ENCODE results near the gene TAS2R46. TPM values are rescaled to one million over a fixed set of nuclear protein-coding genes. Genes with fewer than 3 reads are reported as not detected.
"Not testable (repeated sequence)": the region's sequence is repeated elsewhere in the genome, so short reads cannot be mapped to it uniquely, and the experiment has no call there.

TAS2R46 gene
- total and polyA plus RNA-seq, 7 donors: 0.07 to 5.0 (median 2.5) TPM; not detected in 2

DNA sequence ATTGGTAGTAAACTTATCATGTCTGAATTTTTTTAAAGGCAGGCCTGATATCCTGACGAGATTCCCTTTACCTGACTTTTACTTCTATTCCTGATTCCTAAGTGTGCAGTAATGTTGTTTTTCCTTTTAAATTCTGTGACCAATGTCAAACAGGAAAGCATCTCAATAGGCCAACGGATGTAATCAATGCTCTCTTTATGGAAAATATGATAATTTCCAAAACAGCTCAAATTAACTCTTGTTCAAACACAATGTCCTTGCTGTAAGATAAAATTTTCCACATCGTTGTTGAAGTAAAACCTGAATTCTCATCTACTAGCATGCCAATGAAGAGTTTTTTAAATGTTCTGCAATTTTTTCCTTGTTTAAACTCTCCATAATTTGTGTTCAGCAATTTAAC lies 22.9 kb downstream of the TAS2R46 start:
- H3K4me1 ChIP-seq: peaks cover 0 to 5% (median 0%) of the 10 kb centered on the region in 4 donors
- intact Hi-C loops (cut with DNase I): no loop called here
- no peak overlapping the region for H3K4me3 ChIP-seq
- DNase-seq: no peak
- no peaks in the 10 kb centered on the region for H3K9me3 ChIP-seq
- no peak for TF ChIP-seq POLR2AphosphoS5 (IDR thresholded peaks at IDR 0.05)
- no peak for TF ChIP-seq POLR2A (IDR thresholded peaks at IDR 0.05)
- TF ChIP-seq, protein P1, sequence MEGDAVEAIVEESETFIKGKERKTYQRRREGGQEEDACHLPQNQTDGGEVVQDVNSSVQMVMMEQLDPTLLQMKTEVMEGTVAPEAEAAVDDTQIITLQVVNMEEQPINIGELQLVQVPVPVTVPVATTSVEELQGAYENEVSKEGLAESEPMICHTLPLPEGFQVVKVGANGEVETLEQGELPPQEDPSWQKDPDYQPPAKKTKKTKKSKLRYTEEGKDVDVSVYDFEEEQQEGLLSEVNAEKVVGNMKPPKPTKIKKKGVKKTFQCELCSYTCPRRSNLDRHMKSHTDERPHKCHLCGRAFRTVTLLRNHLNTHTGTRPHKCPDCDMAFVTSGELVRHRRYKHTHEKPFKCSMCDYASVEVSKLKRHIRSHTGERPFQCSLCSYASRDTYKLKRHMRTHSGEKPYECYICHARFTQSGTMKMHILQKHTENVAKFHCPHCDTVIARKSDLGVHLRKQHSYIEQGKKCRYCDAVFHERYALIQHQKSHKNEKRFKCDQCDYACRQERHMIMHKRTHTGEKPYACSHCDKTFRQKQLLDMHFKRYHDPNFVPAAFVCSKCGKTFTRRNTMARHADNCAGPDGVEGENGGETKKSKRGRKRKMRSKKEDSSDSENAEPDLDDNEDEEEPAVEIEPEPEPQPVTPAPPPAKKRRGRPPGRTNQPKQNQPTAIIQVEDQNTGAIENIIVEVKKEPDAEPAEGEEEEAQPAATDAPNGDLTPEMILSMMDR (IDR thresholded peaks at IDR 0.05): no peak
- no peak for TF ChIP-seq EP300 (IDR thresholded peaks at IDR 0.05)
- WGBS, 2 donors: 83 to 94% methylated on average over 3 of the region's 3 CpGs
- H3K27ac ChIP-seq: no peak overlapping the region
- no peaks in the 10 kb centered on the region for H3K36me3 ChIP-seq
- H3K27me3 ChIP-seq: no peaks in the 10 kb centered on the region

DNA sequence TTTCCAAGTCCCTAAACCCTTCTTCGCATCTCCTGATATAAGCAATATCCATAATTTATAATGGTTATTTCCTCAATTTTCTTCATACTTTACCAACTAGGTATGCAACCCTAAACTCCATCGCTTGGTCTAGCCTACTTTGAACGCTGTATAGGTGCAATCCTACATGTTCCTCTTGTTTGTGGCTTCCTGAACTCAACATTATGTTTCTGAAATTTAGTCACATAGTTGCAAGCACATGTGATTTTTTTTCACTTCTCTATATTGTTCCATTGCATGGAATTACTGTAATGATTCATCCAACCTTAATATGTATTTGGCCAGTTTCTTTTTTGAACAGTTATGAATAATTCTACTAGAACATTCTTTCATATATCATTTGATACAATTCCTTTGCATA lies 28.1 kb downstream of the TAS2R46 start:
- WGBS, 2 donors: 100% methylated on average over 1 of the region's 3 CpGs; no CpG with 5 or more reads in 1 of the 2 donors

DNA sequence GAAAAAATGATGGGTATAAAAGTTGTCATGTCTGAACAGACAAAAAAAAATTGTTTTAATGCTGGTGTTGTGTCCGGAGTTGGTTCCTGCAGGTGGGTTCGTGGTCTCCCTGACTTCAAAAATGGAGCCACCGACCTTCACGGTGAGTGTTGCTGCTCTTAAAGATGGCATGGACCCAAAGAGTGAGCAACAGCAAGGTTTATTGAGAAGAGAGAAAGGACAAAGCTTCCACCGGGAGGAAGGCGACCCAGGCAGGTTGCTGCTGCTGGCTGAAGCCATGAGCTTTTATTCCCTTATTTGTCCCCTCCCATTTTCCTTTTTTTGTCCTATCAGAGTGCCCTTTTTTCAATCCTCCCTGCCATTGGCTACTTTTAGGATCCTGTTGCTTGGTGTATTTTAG lies 30.8 kb downstream of the TAS2R46 start, which contains the start of gene TAS2R31:
TSS of gene TAS2R31 (minus strand) at position 101 of the 400 bp plus-strand sequence. CDS start at position 29, 72 bp downstream.
- no peaks in the 10 kb centered on the region for H3K4me1 ChIP-seq
- peaks cover 0 to 1% (median 0%) of the 10 kb centered on the region in 4 donors for H3K36me3 ChIP-seq
- no peaks in the 10 kb centered on the region for H3K27me3 ChIP-seq
- TF ChIP-seq POLR2AphosphoS5 (IDR thresholded peaks at IDR 0.05): no peak
- TF ChIP-seq EP300 (IDR thresholded peaks at IDR 0.05): no peak
- TF ChIP-seq, protein P1 (IDR thresholded peaks at IDR 0.05): no peak
- no peak for TF ChIP-seq POLR2A (IDR thresholded peaks at IDR 0.05)
- no peak within 1 kb of the TSS for H3K27ac ChIP-seq
- intact Hi-C loops (cut with DNase I): no loop called here
- no peak within 1 kb of the TSS for H3K4me3 ChIP-seq
- DNase-seq: no peak
- no peaks in the 10 kb centered on the region for H3K9me3 ChIP-seq
- 96 to 97% methylated on average over 6 of the region's 6 CpGs for WGBS, 2 donors

More for the DNA sequence above, 28.1 kb downstream of the TAS2R46 start:
- H3K4me3 ChIP-seq; DNase-seq; intact Hi-C loops (cut with DNase I); H3K4me1 ChIP-seq; H3K9me3 ChIP-seq; H3K27ac ChIP-seq; H3K27me3 ChIP-seq; H3K36me3 ChIP-seq: not testable (repeated sequence)

DNA sequence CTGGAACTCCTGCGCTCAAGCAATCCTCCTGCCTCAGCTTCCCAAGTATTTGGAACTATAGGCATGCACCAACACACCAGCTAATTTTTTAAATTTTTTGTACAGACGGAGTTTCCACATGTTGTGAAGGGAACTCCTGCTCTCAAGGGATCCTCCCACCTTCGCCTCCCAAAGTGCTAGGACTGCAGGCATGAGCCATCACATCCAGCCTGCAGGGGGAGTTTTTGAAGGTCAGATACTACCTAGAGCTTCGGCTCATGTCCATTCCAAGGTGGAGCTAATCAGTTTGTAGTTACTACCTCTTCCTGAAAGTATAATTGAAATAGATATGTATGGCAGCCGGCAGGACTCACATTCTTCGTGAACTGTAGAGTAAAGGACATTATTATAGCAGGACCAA lies 36.0 kb downstream of the TAS2R46 start:
- TF ChIP-seq, protein P1 (IDR thresholded peaks at IDR 0.05): no peak
- TF ChIP-seq POLR2A (IDR thresholded peaks at IDR 0.05): no peak
- TF ChIP-seq POLR2AphosphoS5 (IDR thresholded peaks at IDR 0.05): no peak
- TF ChIP-seq EP300 (IDR thresholded peaks at IDR 0.05): no peak
- Histone ChIP-seq H3K4me1 (no peaks in the 10 kb centered on the region), H3K36me3 (peaks cover 0 to 4% (median 0%) of the 10 kb centered on the region in 4 donors), H3K4me3 (no peak overlapping the region), H3K27ac (no peak overlapping the region), H3K9me3 (no peaks in the 10 kb centered on the region), H3K27me3 (no peaks in the 10 kb centered on the region)
- intact Hi-C loops (cut with DNase I): no loop called here
- WGBS, 2 donors: 96% methylated on average over 6 of the region's 6 CpGs
- DNase-seq: no peak

DNA sequence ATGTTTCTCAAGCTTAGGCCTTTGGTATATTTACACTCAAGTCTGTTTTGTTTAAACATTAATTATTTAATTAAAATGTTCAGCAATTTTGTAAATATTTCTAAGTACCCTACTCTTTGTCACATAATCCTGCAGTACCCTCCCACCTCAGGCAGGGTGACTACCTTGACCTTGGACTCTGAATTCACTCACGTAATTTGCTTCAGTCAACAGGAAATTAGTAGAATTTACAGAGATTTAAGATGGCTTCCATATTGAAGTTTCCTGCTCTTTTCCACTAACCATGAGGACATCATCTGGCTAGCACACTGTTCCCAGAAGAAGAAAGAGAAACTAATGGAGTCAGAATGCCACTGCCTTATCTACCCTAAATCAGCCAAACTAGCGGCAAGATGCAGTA lies 38.7 kb downstream of the TAS2R46 start:
- intact Hi-C loops (cut with DNase I): no loop called here
- TF ChIP-seq POLR2A (IDR thresholded peaks at IDR 0.05) (no peak), EP300 (IDR thresholded peaks at IDR 0.05) (no peak), POLR2AphosphoS5 (IDR thresholded peaks at IDR 0.05) (no peak)
- TF ChIP-seq, protein P1 (IDR thresholded peaks at IDR 0.05): no peak
- Histone ChIP-seq H3K9me3 (no peaks in the 10 kb centered on the region), H3K27ac (no peak overlapping the region), H3K36me3 (peaks cover 0 to 4% (median 0%) of the 10 kb centered on the region in 4 donors), H3K4me3 (no peak overlapping the region), H3K4me1 (no peaks in the 10 kb centered on the region), H3K27me3 (no peaks in the 10 kb centered on the region)
- DNase-seq: no peak
- WGBS, 2 donors: 84 to 91% methylated on average over 2 of the region's 2 CpGs

Data from sigmoid colon (tissue), 7 donors.